PC-3 (cell line): ENCODE measurements around the gene PHKB. TPM values are rescaled to one million over a fixed set of nuclear protein-coding genes. Genes with fewer than 3 reads are reported as not detected.

ENCODE experiments used
- ATAC-seq: fragments of 200-7000 bp; cut with Tn5 transposase; 2 replicates; pipeline ENCODE4 v1.9.1; 2020; ENCODE audit warnings: mild to moderate bottlenecking, moderate library complexity
- BruUV-seq: library from RNA; stranded (reverse); fragments of 400-500 nt; replicated peaks from 2 replicates; lab custom pipeline; 2021; lab: Mats Ljungman, UMichigan
- CTCF ChIA-PET: fragments of 300-600 bp; sonication (Branson Sonifier 250); formaldehyde crosslinking; loops from one replicate; lab custom pipeline; 2022; ENCODE audit warnings: antibody characterized with exemption; lab: Charles Lee
- POLR2A ChIA-PET: fragments of 300-600 bp; sonication (Branson Sonifier 250); formaldehyde crosslinking; loops from one replicate; lab custom pipeline; 2022; ENCODE audit warnings: antibody characterized with exemption; ENCODE audit not compliant: unreplicated experiment; lab: Charles Lee
- DNase-seq: peaks from one replicate; pipeline ENCODE4 v3.0.0-alpha.2; 2015
- H2AFZ ChIP-seq: fragments of 300-600 bp; sonication (generic); 2 replicates; pipeline ENCODE4 v1.6.0; 2016; ENCODE audit warnings: antibody characterized with exemption, low read length
- H3F3A ChIP-seq: fragments of 300-600 bp; sonication (generic); one replicate; pipeline ENCODE4 v1.6.0; 2017; ENCODE audit warnings: antibody characterized with exemption, low read length, control low read depth, mild to moderate bottlenecking; ENCODE audit not compliant: unreplicated experiment
- H3K27ac ChIP-seq: fragments of 300-600 bp; sonication (generic); 2 replicates; pipeline ENCODE4 v1.5.1; 2016; ENCODE audit warnings: mild to moderate bottlenecking, low read length
- H3K27me3 ChIP-seq: fragments of 300-600 bp; sonication (generic); 2 replicates; pipeline ENCODE4 v1.6.1; 2016; ENCODE audit warnings: low read length, mixed read lengths
- H3K36me3 ChIP-seq: fragments of 300-600 bp; sonication (generic); 2 replicates; pipeline ENCODE4 v1.6.1; 2016; ENCODE audit warnings: low read depth, mixed run types, low read length, mixed read lengths
- H3K4me1 ChIP-seq: fragments of 300-600 bp; sonication (generic); 2 replicates; pipeline ENCODE4 v1.5.1; 2016; ENCODE audit warnings: low read length; ENCODE audit not compliant: insufficient read depth
- H3K4me2 ChIP-seq: fragments of 300-600 bp; sonication (generic); 2 replicates; pipeline ENCODE4 v1.6.0; 2016; ENCODE audit warnings: low read length
- H3K4me3 ChIP-seq: fragments of 300-600 bp; sonication (generic); 2 replicates; pipeline ENCODE4 v1.5.1; 2016; ENCODE audit warnings: mild to moderate bottlenecking, low read length, mixed read lengths
- H3K79me2 ChIP-seq: fragments of 300-600 bp; sonication (generic); 2 replicates; pipeline ENCODE4 v1.6.1; 2017; ENCODE audit warnings: low read length, mixed read lengths
- H3K9ac ChIP-seq: fragments of 300-600 bp; sonication (generic); 2 replicates; pipeline ENCODE4 v1.6.0; 2016; ENCODE audit warnings: mild to moderate bottlenecking, low read length
- H3K9me2 ChIP-seq: fragments of 300-600 bp; sonication (generic); replicated peaks from 2 replicates; pipeline ENCODE4 v1.6.1; 2016; ENCODE audit warnings: mixed run types, low read length, mixed read lengths
- H3K9me3 ChIP-seq: fragments of 300-600 bp; sonication (generic); 2 replicates; pipeline ENCODE4 v1.6.1; 2016; ENCODE audit warnings: low read length, mixed read lengths
- H4K20me1 ChIP-seq: fragments of 300-600 bp; sonication (generic); 2 replicates; pipeline ENCODE4 v1.6.1; 2016; ENCODE audit warnings: low read length, mixed read lengths
- CTCF ChIP-seq: fragments of 300-600 bp; sonication (generic); conservative IDR thresholded peaks from 2 replicates; pipeline ENCODE4 v1.5.1; 2017; ENCODE audit warnings: antibody characterized with exemption, low read depth, mild to moderate bottlenecking, low read length
- EZH2 ChIP-seq: fragments of 300-600 bp; sonication (generic); IDR thresholded peaks from one replicate; pipeline ENCODE4 v1.6.1; 2017; ENCODE audit warnings: antibody characterized with exemption, mild to moderate bottlenecking, low read length; ENCODE audit not compliant: unreplicated experiment
- EZH2phosphoT487 ChIP-seq: fragments of 300-600 bp; sonication (generic); IDR thresholded peaks from 2 replicates; pipeline ENCODE4 v1.6.1; 2018; ENCODE audit warnings: mild to moderate bottlenecking, antibody characterized with exemption, low read length, borderline replicate concordance
- intact Hi-C: fragments of 100-400 bp; cut with micrococcal nuclease; formaldehyde crosslinking; loops from 2 replicates; pipeline ENCODE4 v1.9.0; 2023
- total RNA-seq: library from RNA; depleted of rRNA; stranded (reverse); fragments of >200 nt; gene quantifications from 2 replicates; pipeline ENCODE4 v1.2.3, GENCODE V29; 2014

PHKB gene
- total RNA-seq, 1 experiment from 2014 or later, result 31.8 TPM

- no peak overlapping the region for H3K9ac ChIP-seq
- peak; percentile 83 for ATAC-seq
Measured at GRCh38 chr16:47732523-47733111, 271.5 kb downstream of the PHKB start.

GRCh38 chr16:47734081-47734857, 273.1 kb downstream of the PHKB start:
- Histone ChIP-seq H3F3A (peaks cover 3% of the 10 kb centered on the region), H3K27me3 (no peaks in the 10 kb centered on the region), H3K4me3 (no peak overlapping the region), H3K27ac (no peak overlapping the region), H3K9me3 (no peaks in the 10 kb centered on the region), H3K79me2 (no peaks in the 10 kb centered on the region), H4K20me1 (no peaks in the 10 kb centered on the region), H3K4me1 (peaks cover 49% of the 10 kb centered on the region), H3K36me3 (no peaks in the 10 kb centered on the region), H3K9me2 (no peaks in the 10 kb centered on the region), H3K9ac (no peak overlapping the region), H3K4me2 (no peak overlapping the region), H2AFZ (no peak overlapping the region)
- TF ChIP-seq EZH2, result no peak
- no peak for TF ChIP-seq EZH2phosphoT487
- no peak for TF ChIP-seq CTCF
- no peak for ATAC-seq
- ChIA-PET CTCF (no interaction called here), POLR2A (no interaction called here)
- DNase-seq, result no peak
- no TSS peak for BruUV-seq
- intact Hi-C loops, result no loop called here

More at GRCh38 chr16:47732523-47733111, 271.5 kb downstream of the PHKB start:
- Histone ChIP-seq H4K20me1 (no peaks in the 10 kb centered on the region), H3K9me3 (no peaks in the 10 kb centered on the region), H3K27me3 (no peaks in the 10 kb centered on the region), H3K9me2 (no peaks in the 10 kb centered on the region), H3F3A (peaks cover 3% of the 10 kb centered on the region), H3K36me3 (no peaks in the 10 kb centered on the region), H3K27ac (peak overlapping the region; percentile 75), H3K4me2 (peak overlapping the region; percentile 44), H3K4me3 (peak overlapping the region; percentile 6; the same call in 1 of the 2 replicates), H2AFZ (peak overlapping the region; percentile 76; the same call in 1 of the 2 replicates), H3K4me1 (peaks cover 49% of the 10 kb centered on the region), H3K79me2 (no peaks in the 10 kb centered on the region)
- BruUV-seq, result no TSS peak
- TF ChIP-seq EZH2, result no peak
- TF ChIP-seq EZH2phosphoT487, result no peak
- no peak for TF ChIP-seq CTCF
- ChIA-PET POLR2A (no interaction called here), CTCF (no interaction called here)
- intact Hi-C loops, result no loop called here
- DNase-seq, result peak; percentile 72
